SK-N-SH (cell line): Measurements from ENCODE around the gene MMP8. TPM values are rescaled to one million over a fixed set of nuclear protein-coding genes. Genes with fewer than 3 reads are reported as not detected.
A peak's percentile ranks its signal among the peaks of the same experiment; 100 is the strongest.

ENCODE experiments used
- CTCF ChIA-PET: fragments of 300-600, 350-600 bp; formaldehyde crosslinking; extraction: SDS; loops from one replicate; lab custom pipeline; 2021; lab: Yijun Ruan, JAX
- POLR2A ChIA-PET: fragments of 350-600 bp; sonication (Branson Sonifier 250); formaldehyde crosslinking; extraction: SDS; loops from one replicate; lab custom pipeline; 2020; ENCODE audit warnings: antibody characterized with exemption, inconsistent platforms; lab: Yijun Ruan, JAX
- DNase-seq: peaks from one replicate; pipeline ENCODE4 v3.0.0; 2012
- H2AFZ ChIP-seq: fragments of 200-600 bp; sonication (generic); 2 replicates; pipeline ENCODE4 v1.8.1; 2016; ENCODE audit warnings: antibody characterized with exemption, mild to moderate bottlenecking, low read depth
- H3F3A ChIP-seq: fragments of 200-600 bp; sonication (generic); replicated peaks from 2 replicates; pipeline ENCODE3; 2016; ENCODE audit warnings: antibody characterized with exemption, mild to moderate bottlenecking; ENCODE audit not compliant: insufficient read depth
- H3K27ac ChIP-seq, 2 experiments: fragments of 200-500 bp in 1 of 2; fragments of 200-600 bp in 1 of 2; sonication (Bioruptor generic) in 1 of 2; sonication (generic), shearing (Covaris generic) in 1 of 2; 2 replicates each; pipeline versions ENCODE4 v1.5.1 to v1.6.1; 2014 to 2016; ENCODE audit warnings: low read depth in 2 of 2, inconsistent platforms in 1 of 2, low read length in 1 of 2, mild to moderate bottlenecking in 1 of 2, mixed read lengths in 1 of 2
- H3K27me3 ChIP-seq: fragments of 200-600 bp; sonication (generic), shearing (Covaris generic); 2 replicates; pipeline ENCODE4 v1.6.1; 2016; ENCODE audit warnings: mixed run types; ENCODE audit not compliant: insufficient read depth
- H3K36me3 ChIP-seq, 2 experiments: fragments of 200-500 bp in 1 of 2; fragments of 200-600 bp in 1 of 2; sonication (Bioruptor generic) in 1 of 2; sonication (generic) in 1 of 2; replicated peaks in 1 of 2; 2 replicates each; pipeline versions ENCODE3 to v1.5.1; 2014 to 2016; ENCODE audit warnings: low read length in 1 of 2, mild to moderate bottlenecking in 1 of 2; ENCODE audit not compliant: insufficient read depth in 2 of 2, control insufficient read depth in 1 of 2
- H3K4me1 ChIP-seq, 2 experiments: fragments of 200-500 bp in 1 of 2; fragments of 200-600 bp in 1 of 2; sonication (Bioruptor generic) in 1 of 2; sonication (generic), shearing (Covaris generic) in 1 of 2; 2 replicates each; pipeline versions ENCODE4 v1.5.1 to v1.6.1; 2014 to 2016; ENCODE audit warnings: low read depth in 1 of 2, low read length in 1 of 2, mixed run types in 1 of 2; ENCODE audit not compliant: insufficient read depth in 2 of 2, control insufficient read depth in 1 of 2
- H3K4me2 ChIP-seq: fragments of 200-600 bp; sonication (generic), shearing (Covaris generic); 2 replicates; pipeline ENCODE4 v1.6.1; 2017; ENCODE audit warnings: mixed run types
- H3K4me3 ChIP-seq, 2 experiments: fragments of 200-500 bp in 1 of 2; fragments of 200-600 bp in 1 of 2; sonication (Bioruptor generic) in 1 of 2; sonication (generic), shearing (Covaris generic) in 1 of 2; 2 replicates each; pipeline versions ENCODE4 v1.5.1 to v1.8.1; 2014 to 2016; ENCODE audit warnings: low read depth in 2 of 2, inconsistent platforms in 1 of 2, low read length in 1 of 2, mild to moderate bottlenecking in 1 of 2, mixed read lengths in 1 of 2, moderate library complexity in 1 of 2
- H3K79me2 ChIP-seq: fragments of 200-600 bp; sonication (generic); 2 replicates; pipeline ENCODE4 v1.8.1; 2017; ENCODE audit warnings: mild to moderate bottlenecking; ENCODE audit not compliant: insufficient read depth
- H3K9ac ChIP-seq: fragments of 200-600 bp; sonication (generic); 2 replicates; pipeline ENCODE4 v1.6.1; 2017; ENCODE audit warnings: mixed run types
- H3K9me2 ChIP-seq: fragments of 200-600 bp; sonication (generic); 2 replicates; pipeline ENCODE4 v1.6.1; 2017; ENCODE audit warnings: mixed run types
- H3K9me3 ChIP-seq: fragments of 200-600 bp; sonication (generic); 2 replicates; pipeline ENCODE4 v1.6.1; 2017; ENCODE audit warnings: mixed run types, mild to moderate bottlenecking, moderate library complexity
- H4K20me1 ChIP-seq: fragments of 200-600 bp; sonication (generic); 2 replicates; pipeline ENCODE4 v1.6.1; 2017; ENCODE audit warnings: mild to moderate bottlenecking, mixed run types; ENCODE audit not compliant: insufficient read depth
- EP300 ChIP-seq, 2 experiments: IDR thresholded peaks; 2 replicates each; pipeline versions ENCODE4 v1.4.0 to v1.6.1; 2012; ENCODE audit warnings: borderline replicate concordance in 1 of 2, low read depth in 1 of 2, low read length in 1 of 2
- GATA2 ChIP-seq: sonication (generic); formaldehyde crosslinking; IDR thresholded peaks from 2 replicates; pipeline ENCODE4 v1.5.0; 2020; ENCODE audit warnings: mild to moderate bottlenecking, missing genetic modification reagents
- MXI1 ChIP-seq: IDR thresholded peaks from 2 replicates; pipeline ENCODE4 v1.6.1; 2012; ENCODE audit warnings: mild to moderate bottlenecking, low read depth, low read length, improper control_type of control experiment
- NFIC ChIP-seq: IDR thresholded peaks from 2 replicates; pipeline ENCODE4 v1.4.0; 2012; ENCODE audit warnings: borderline replicate concordance
- RAD21 ChIP-seq: IDR thresholded peaks from 2 replicates; pipeline ENCODE4 v1.6.1; 2012; ENCODE audit warnings: mild to moderate bottlenecking, low read length
- TCF12 ChIP-seq: IDR thresholded peaks from 2 replicates; pipeline ENCODE4 v1.4.0; 2012
- YY1 ChIP-seq: IDR thresholded peaks from 2 replicates; pipeline ENCODE4 v1.4.0; 2012; ENCODE audit warnings: low read depth, mild to moderate bottlenecking
- WGBS: methylation state at CpG from one replicate; pipeline ENCODE4 v1.1.6; 2017; ENCODE audit warnings: low lambda C conversion rate; 5-methylcytosine and 5-hydroxymethylcytosine counted together
- polyA plus RNA-seq, 3 experiments: library from polyadenylated mRNA; depleted of rRNA; stranded (reverse); fragments of >200 nt; gene quantifications; 2 replicates each; pipeline ENCODE4 v1.2.3, GENCODE V29; 2012
- TF ChIP-seq, protein P1 (sequence below): fragments of 200-600 bp; sonication (generic); IDR thresholded peaks from 2 replicates; pipeline ENCODE4 v1.6.1; 2017; ENCODE audit warnings: antibody characterized with exemption, mild to moderate bottlenecking, moderate library complexity
- TF ChIP-seq, protein P2 (sequence below): fragments of 150-350 bp; IDR thresholded peaks from 2 replicates; pipeline ENCODE4 v1.6.1; 2017; ENCODE audit warnings: antibody characterized with exemption, low read length, low read depth, borderline replicate concordance

MMP8 gene
- polyA plus RNA-seq, 1 of the 3 experiments (the other 2 are of a cell fraction), result 0.07 TPM

DNA sequence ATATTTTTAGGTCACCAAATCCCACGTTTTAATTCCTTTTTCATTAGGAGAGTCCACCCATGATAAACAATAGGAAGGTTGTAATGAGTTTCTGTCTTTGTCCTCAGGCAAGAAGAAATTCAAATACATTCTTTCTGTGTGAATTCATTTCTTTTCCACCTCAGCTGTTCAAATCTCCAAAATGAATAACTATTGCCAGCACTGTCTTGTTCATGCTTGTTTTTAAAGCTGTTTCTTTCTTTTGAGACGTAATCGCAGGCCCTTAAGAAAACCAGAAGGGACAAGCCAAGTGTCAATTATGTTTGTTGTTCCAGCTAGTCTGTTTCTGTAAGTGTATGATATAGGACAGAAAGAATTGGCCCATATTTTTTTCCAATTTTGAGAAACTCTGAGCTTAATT, 39.4 kb downstream of the MMP8 start:
- Histone ChIP-seq H4K20me1 (no peaks in the 10 kb centered on the region), H3K4me3 (no peak overlapping the region)
- TF ChIP-seq, protein P1, sequence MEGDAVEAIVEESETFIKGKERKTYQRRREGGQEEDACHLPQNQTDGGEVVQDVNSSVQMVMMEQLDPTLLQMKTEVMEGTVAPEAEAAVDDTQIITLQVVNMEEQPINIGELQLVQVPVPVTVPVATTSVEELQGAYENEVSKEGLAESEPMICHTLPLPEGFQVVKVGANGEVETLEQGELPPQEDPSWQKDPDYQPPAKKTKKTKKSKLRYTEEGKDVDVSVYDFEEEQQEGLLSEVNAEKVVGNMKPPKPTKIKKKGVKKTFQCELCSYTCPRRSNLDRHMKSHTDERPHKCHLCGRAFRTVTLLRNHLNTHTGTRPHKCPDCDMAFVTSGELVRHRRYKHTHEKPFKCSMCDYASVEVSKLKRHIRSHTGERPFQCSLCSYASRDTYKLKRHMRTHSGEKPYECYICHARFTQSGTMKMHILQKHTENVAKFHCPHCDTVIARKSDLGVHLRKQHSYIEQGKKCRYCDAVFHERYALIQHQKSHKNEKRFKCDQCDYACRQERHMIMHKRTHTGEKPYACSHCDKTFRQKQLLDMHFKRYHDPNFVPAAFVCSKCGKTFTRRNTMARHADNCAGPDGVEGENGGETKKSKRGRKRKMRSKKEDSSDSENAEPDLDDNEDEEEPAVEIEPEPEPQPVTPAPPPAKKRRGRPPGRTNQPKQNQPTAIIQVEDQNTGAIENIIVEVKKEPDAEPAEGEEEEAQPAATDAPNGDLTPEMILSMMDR, result no peak
- no peak for TF ChIP-seq RAD21
- no peak for TF ChIP-seq YY1
- TF ChIP-seq, protein P2, sequence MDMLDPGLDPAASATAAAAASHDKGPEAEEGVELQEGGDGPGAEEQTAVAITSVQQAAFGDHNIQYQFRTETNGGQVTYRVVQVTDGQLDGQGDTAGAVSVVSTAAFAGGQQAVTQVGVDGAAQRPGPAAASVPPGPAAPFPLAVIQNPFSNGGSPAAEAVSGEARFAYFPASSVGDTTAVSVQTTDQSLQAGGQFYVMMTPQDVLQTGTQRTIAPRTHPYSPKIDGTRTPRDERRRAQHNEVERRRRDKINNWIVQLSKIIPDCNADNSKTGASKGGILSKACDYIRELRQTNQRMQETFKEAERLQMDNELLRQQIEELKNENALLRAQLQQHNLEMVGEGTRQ, result no peak
- TF ChIP-seq NFIC, result no peak
- no peak for TF ChIP-seq EP300 (IDR thresholded peaks at IDR 0.05; ENCODE audit: borderline replicate concordance in 1 of 2, low read depth in 1 of 2, low read length in 1 of 2)
- no peak for TF ChIP-seq GATA2 (CRISPR knock-in tag)
- no peak for TF ChIP-seq TCF12
- TF ChIP-seq, all 33 proteins: peak for 0
- Histone ChIP-seq H3K4me1 (no peaks in the 10 kb centered on the region), H3K4me2 (no peak overlapping the region), H3K27me3 (peaks cover 4% of the 10 kb centered on the region), H3K79me2 (no peaks in the 10 kb centered on the region), H3K9me3 (no peaks in the 10 kb centered on the region), H3K27ac (no peak overlapping the region), H3K36me3 (no peaks in the 10 kb centered on the region), H2AFZ (no peak overlapping the region), H3K9me2 (no peaks in the 10 kb centered on the region), H3K9ac (no peak overlapping the region), H3F3A (peaks cover 4% of the 10 kb centered on the region)
- DNase-seq, result no peak
- CTCF ChIA-PET, result interaction anchor here (1.7 kb wide), 1 partner anchor 19 kb away, joined by 5 read pairs; no protein-coding TSS in a partner anchor
- POLR2A ChIA-PET, result no interaction called here
- WGBS, result 39% methylated on average over 3 of the region's 3 CpGs

DNA sequence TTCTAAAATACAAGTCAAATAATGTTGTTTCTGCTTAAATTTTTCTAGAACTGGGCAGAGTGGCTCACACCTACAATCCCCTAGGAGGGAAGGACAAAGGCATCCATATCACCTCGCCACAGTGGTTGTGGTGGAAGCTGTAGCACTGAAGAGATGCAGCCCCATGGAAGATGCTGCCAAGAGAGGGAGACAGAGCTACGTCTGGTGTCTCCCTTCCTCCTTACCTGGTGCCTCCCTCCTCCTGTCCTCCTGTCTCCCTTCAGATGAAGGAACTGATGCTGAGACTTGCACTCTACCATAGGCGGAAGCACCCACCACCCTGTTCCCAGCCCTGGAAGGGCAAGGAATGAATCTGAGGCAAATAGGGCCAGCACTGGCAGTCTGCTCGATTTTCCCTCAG, 41.5 kb downstream of the MMP8 start:
- no peaks in the 10 kb centered on the region for H3K9me2 ChIP-seq
- CTCF ChIA-PET, result no interaction called here
- DNase-seq, result no peak
- H4K20me1 ChIP-seq, result no peaks in the 10 kb centered on the region
- no peak overlapping the region for H3K4me2 ChIP-seq
- H3K36me3 ChIP-seq, result no peaks in the 10 kb centered on the region
- no peak overlapping the region for H3K9ac ChIP-seq
- H3K9me3 ChIP-seq, result no peaks in the 10 kb centered on the region
- POLR2A ChIA-PET, result no interaction called here
- no peak overlapping the region for H2AFZ ChIP-seq
- WGBS, result 13% methylated on average over 4 of the region's 4 CpGs
- H3K4me3 ChIP-seq, result no peak overlapping the region
- no peaks in the 10 kb centered on the region for H3K4me1 ChIP-seq
- H3K27ac ChIP-seq, result no peak overlapping the region
- peaks cover 4% of the 10 kb centered on the region for H3K27me3 ChIP-seq
- no peak for TF ChIP-seq NFIC
- TF ChIP-seq, protein P1, result peak; percentile 25; the same call in 1 of the 2 replicates
- no peak for TF ChIP-seq MXI1
- TF ChIP-seq, all 33 proteins: peak for 1
- Histone ChIP-seq H3K79me2 (no peaks in the 10 kb centered on the region), H3F3A (peaks cover 4% of the 10 kb centered on the region)
